ENCODE results near the gene TTYH1. TPM values are rescaled to one million over a fixed set of nuclear protein-coding genes. Genes with fewer than 3 reads are reported as not detected.

Gene TTYH1
- total and polyA plus RNA-seq, 2 experiments from 2014 or later, result 1.1 TPM; not detected in 1

DNA sequence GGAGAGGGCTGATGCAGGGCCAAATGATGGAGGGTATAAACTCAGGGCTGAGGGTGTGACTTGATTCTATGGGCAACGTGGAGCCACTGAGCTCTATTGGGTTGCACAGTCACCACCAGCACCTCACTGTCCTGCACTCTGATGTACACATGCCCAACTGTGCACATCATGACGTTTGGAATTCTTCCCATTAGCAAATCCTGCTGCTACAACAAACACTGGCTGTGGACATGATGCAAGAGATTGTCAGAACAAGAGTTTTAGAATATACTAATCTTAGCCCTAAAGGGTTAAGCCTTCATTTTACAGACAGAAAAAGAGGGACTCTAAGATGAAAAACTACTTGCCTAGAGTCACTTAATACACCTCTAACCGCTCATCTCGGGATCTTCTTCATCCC lies 2.4 kb upstream of the TTYH1 start:
- Histone ChIP-seq H3K36me3 (no peaks in the 10 kb centered on the region), H3K27me3 (peaks cover 50% of the 10 kb centered on the region), H3K4me1 (ENCODE audit: low read depth) (peaks cover 9% of the 10 kb centered on the region), H3K4me3 (no peak overlapping the region), H3K9me3 (ENCODE audit: low read depth) (no peaks in the 10 kb centered on the region), H3K27ac (no peak overlapping the region)
- no peak for TF ChIP-seq CTCF (IDR thresholded peaks at IDR 0.05; ENCODE audit: low read depth, low read length)
- DNase-seq (ENCODE audit: low read depth in 1 of 2, low spot score in 1 of 2), result no peak

DNA sequence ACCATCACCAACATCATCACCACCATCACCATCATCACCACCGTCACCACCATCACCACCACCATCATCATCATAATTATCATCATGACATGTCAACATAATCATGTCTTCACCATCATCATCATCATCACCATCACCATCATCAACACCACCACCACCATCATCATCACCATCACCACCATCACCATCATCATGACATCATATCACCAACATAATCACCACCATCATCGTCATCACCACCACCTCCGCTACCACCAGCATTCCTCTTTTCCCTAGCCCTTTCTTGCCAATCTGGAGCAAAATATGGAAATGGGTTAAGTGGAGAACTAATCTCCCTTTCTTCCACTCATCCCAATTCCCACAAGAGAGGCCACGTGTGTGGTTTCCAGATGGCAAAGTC lies 1.1 kb upstream of the TTYH1 start:
- H3K9me3 ChIP-seq (ENCODE audit: low read depth), result no peaks in the 10 kb centered on the region
- H3K36me3 ChIP-seq, result no peaks in the 10 kb centered on the region
- no peak for DNase-seq (ENCODE audit: low read depth in 1 of 2, low spot score in 1 of 2)
- TF ChIP-seq CTCF (IDR thresholded peaks at IDR 0.05; ENCODE audit: low read depth, low read length), result no peak
- H3K4me1 ChIP-seq (ENCODE audit: low read depth), result peaks cover 15% of the 10 kb centered on the region
- no peak overlapping the region for H3K27ac ChIP-seq
- no peak overlapping the region for H3K4me3 ChIP-seq
- H3K27me3 ChIP-seq, result peaks cover 52% of the 10 kb centered on the region

DNA sequence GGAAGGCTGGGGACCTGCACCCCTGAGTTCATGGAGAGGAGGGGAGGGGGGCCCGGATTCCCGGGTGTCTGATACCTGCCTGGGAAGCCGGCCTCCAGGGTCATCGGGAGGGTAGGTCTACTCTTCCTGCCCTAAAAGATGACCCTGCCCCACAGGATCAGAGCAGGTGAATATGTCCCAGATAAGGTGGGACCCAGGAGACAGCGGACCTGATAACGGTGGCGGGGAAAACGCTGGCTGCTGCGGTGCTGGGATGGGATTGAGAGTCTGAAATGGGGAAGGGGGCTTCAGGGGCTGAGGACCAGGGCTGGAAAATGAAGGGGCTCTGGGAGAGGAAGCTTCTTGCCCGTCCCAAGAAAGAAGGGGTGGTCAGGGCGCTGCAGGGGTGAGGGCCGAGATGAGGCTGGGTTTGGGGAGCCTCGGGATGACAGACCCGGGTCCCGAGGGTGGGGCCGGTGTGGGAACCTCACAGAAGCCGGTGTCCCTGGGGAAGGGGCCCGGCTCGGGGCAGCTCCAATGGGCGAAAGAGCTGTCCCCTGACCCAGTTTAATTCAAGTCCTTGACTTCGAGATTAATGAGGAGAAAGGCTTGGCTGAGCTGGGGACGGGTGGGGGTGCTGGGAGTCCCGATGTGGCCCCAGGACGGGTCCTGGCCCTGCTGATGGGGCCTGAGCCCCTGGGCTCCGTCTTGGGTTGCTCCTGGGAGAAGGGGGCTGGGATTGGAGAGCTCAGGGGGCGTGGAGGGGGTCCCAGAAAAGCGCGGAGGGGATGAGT lies 823 bp downstream of the TTYH1 start:
- TF ChIP-seq CTCF (IDR thresholded peaks at IDR 0.05; ENCODE audit: low read depth, low read length), result no peak
- H3K27ac ChIP-seq, result no peak overlapping the region
- peak overlapping the region; percentile 22 for H3K4me3 ChIP-seq
- H3K4me1 ChIP-seq (ENCODE audit: low read depth), result peaks cover 15% of the 10 kb centered on the region
- peaks cover 61% of the 10 kb centered on the region for H3K27me3 ChIP-seq
- H3K36me3 ChIP-seq, result no peaks in the 10 kb centered on the region
- no peaks in the 10 kb centered on the region for H3K9me3 ChIP-seq (ENCODE audit: low read depth)
- no peak for DNase-seq (ENCODE audit: low read depth in 1 of 2, low spot score in 1 of 2)

DNA sequence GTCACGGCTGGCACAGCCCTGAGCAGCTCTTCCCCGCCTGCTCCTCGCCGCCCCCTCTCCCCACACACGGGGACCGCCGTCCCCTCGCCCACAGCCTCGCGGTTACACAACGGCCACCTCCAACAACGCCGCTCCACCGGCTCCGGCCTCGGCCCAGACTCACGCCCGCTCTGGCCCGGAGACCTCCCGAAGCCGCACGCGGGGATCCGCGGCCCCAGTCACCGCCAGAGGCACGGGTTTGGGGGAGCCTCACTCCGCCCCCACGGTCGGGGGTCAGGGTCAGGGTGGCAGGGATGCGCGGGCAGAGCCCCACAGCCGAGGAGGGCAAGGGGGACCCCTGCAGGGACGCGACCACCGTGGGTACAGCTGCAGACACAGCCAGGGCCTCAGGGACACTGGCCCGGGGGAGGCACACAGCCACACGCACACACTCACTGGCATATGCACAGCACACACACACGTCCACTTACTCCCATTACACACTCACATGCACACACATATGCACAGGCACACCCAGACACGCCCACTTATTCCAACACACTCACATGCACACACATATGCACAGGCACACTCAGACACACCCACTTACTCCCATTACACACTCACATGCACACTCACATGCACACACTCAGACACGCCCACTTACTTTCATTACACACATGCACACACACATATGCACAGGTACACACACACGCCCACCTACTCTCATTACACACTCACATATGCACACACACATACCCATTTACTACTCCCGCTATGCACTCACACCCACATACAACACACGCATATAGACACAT lies 1.6 kb downstream of the TTYH1 start:
- H3K27me3 ChIP-seq, result peaks cover 69% of the 10 kb centered on the region
- no peak for TF ChIP-seq CTCF (IDR thresholded peaks at IDR 0.05; ENCODE audit: low read depth, low read length)
- H3K9me3 ChIP-seq (ENCODE audit: low read depth), result no peaks in the 10 kb centered on the region
- DNase-seq (ENCODE audit: low read depth in 1 of 2, low spot score in 1 of 2), result no peak
- no peaks in the 10 kb centered on the region for H3K36me3 ChIP-seq
- H3K4me1 ChIP-seq (ENCODE audit: low read depth), result peaks cover 15% of the 10 kb centered on the region
- no peak overlapping the region for H3K4me3 ChIP-seq
- no peak overlapping the region for H3K27ac ChIP-seq

DNA sequence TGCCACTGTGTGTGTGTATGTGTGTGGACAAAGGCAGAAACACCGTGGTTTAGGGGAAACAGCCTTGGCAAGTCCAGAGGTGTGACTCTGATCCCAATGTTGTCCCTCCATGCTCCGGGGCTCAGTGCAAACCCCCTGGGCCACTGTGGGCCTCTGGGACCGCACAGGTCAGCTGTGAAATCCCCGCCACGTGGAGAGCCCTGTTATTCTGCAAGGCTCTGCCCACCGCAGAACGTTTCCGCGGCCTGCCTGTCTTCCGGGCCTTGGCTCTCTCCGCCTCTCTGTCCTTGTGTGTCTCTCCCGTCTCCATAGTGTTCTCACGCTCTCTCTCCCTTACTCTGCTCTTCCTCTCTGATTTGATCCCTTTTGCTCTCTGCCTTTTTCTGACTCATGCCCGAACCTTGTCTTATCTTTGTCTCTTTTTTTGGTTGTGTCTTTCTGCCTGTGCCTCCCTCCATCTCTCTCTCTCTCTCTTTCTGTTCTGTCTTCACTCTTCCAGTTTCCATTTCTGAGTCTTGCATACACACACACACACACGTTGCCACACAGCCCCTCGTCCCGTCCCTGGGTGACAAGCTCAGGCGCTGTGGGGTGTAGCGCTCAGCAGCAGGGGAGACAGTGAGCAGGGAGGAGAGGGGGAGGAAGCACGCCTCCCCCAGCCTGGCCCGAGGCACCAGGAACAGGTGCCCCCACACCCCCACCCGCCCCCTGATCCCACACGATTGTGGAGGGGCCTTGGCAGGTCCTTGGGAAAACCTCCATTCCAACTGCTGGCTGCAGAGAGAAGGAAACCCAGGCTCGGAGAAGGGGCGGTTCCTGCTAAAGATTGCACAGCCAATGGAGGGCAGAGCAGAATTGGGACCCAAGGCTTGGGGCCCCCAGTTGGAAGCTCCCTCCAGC lies 3.0 kb downstream of the TTYH1 start:
- Histone ChIP-seq H3K4me1 (ENCODE audit: low read depth) (peaks cover 15% of the 10 kb centered on the region), H3K36me3 (no peaks in the 10 kb centered on the region), H3K4me3 (no peak overlapping the region), H3K9me3 (ENCODE audit: low read depth) (no peaks in the 10 kb centered on the region), H3K27ac (no peak overlapping the region), H3K27me3 (peaks cover 72% of the 10 kb centered on the region)
- TF ChIP-seq CTCF (IDR thresholded peaks at IDR 0.05; ENCODE audit: low read depth, low read length), result no peak
- DNase-seq (ENCODE audit: low read depth in 1 of 2, low spot score in 1 of 2), result peak in 1 of 2 donors; percentile 73
